NCI-H226 (cell line): ENCODE results near the gene BMPR1A.
"Not testable (repeated sequence)": the region's sequence is repeated elsewhere in the genome, so short reads cannot be mapped to it uniquely, and the experiment has no call there.

Experiments used
- DNase-seq: peaks from one replicate; pipeline ENCODE4 v3.0.0-alpha.2; 2015

BMPR1A gene

GRCh38 chr10:86851328-86852207, 95.1 kb downstream of the BMPR1A start:
- DNase-seq: no peak

- DNase-seq: not testable (repeated sequence)
Measured at GRCh38 chr10:86853582-86853981, 97.2 kb downstream of the BMPR1A start.

GRCh38 chr10:86855513-86855912, 99.1 kb downstream of the BMPR1A start:
- DNase-seq: no peak

GRCh38 chr10:86856156-86856555, 99.7 kb downstream of the BMPR1A start:
- DNase-seq: peak; percentile 6

- peak; percentile 66 for DNase-seq
Measured at GRCh38 chr10:86857128-86857721, 100.8 kb downstream of the BMPR1A start.

- DNase-seq: no peak
Measured at GRCh38 chr10:86858011-86858410, 101.6 kb downstream of the BMPR1A start.

GRCh38 chr10:86861351-86861750, 104.9 kb downstream of the BMPR1A start:
- no peak for DNase-seq

- no peak for DNase-seq
Measured at GRCh38 chr10:86862373-86862772, 106.0 kb downstream of the BMPR1A start.

GRCh38 chr10:86862786-86863483, 106.5 kb downstream of the BMPR1A start:
- no peak for DNase-seq

- DNase-seq: no peak
Measured at GRCh38 chr10:86863484-86863842, 107.0 kb downstream of the BMPR1A start.

- DNase-seq: not testable (repeated sequence)
Measured at GRCh38 chr10:86865011-86865811, 108.8 kb downstream of the BMPR1A start.

- DNase-seq: no peak
Measured at GRCh38 chr10:86867149-86867548, 110.7 kb downstream of the BMPR1A start.

- DNase-seq: peak; percentile 80
Measured at GRCh38 chr10:86868353-86868752, 111.9 kb downstream of the BMPR1A start.

GRCh38 chr10:86870679-86871078, 114.3 kb downstream of the BMPR1A start:
- no peak for DNase-seq

GRCh38 chr10:86871563-86872183, 115.3 kb downstream of the BMPR1A start:
- DNase-seq: peak; percentile 23

GRCh38 chr10:86872757-86873156, 116.3 kb downstream of the BMPR1A start:
- DNase-seq: no peak

GRCh38 chr10:86876748-86877147, 120.3 kb downstream of the BMPR1A start:
- no peak for DNase-seq

- no peak for DNase-seq
Measured at GRCh38 chr10:86878983-86879713, 122.7 kb downstream of the BMPR1A start.

GRCh38 chr10:86880971-86881370, 124.6 kb downstream of the BMPR1A start:
- DNase-seq: no peak

- DNase-seq: peak; percentile 36
Measured at GRCh38 chr10:86888585-86889381, 132.4 kb downstream of the BMPR1A start.

- no peak for DNase-seq
Measured at GRCh38 chr10:86889997-86890396, 133.6 kb downstream of the BMPR1A start.
